GM23248 (cell line): ENCODE data around the gene SLC9B2. TPM values are rescaled to one million over a fixed set of nuclear protein-coding genes. Genes with fewer than 3 reads are reported as not detected.
A peak's percentile ranks its signal among the peaks of the same experiment; 100 is the strongest.

Source experiments
- DNase-seq: peaks from one replicate; pipeline ENCODE4 v3.0.0-alpha.2; 2015
- H2AFZ ChIP-seq: fragments of 200-600 bp; sonication (generic); 2 replicates; pipeline ENCODE4 v1.6.1; 2016; ENCODE audit warnings: antibody characterized with exemption
- H3F3A ChIP-seq: fragments of 200-600 bp; sonication (generic); 2 replicates; pipeline ENCODE4 v1.6.1; 2016; ENCODE audit warnings: mild to moderate bottlenecking, antibody characterized with exemption, mixed run types; ENCODE audit not compliant: insufficient read depth
- H3K27ac ChIP-seq: fragments of 200-600 bp; sonication (generic); 2 replicates; pipeline ENCODE4 v1.5.1; 2016; ENCODE audit warnings: mild to moderate bottlenecking
- H3K27me3 ChIP-seq: fragments of 200-600 bp; sonication (generic); replicated peaks from 2 replicates; pipeline ENCODE4 v1.6.1; 2016; ENCODE audit warnings: mild to moderate bottlenecking; ENCODE audit not compliant: insufficient read depth
- H3K36me3 ChIP-seq: fragments of 200-600 bp; sonication (generic); 2 replicates; pipeline ENCODE4 v1.6.1; 2016; ENCODE audit warnings: low read depth, mild to moderate bottlenecking
- H3K4me1 ChIP-seq: fragments of 200-600 bp; sonication (generic); 2 replicates; pipeline ENCODE4 v1.6.1; 2016; ENCODE audit warnings: mild to moderate bottlenecking; ENCODE audit not compliant: insufficient read depth
- H3K4me2 ChIP-seq: fragments of 200-600 bp; sonication (generic); one replicate; pipeline ENCODE4 v1.6.1; 2016; ENCODE audit warnings: mild to moderate bottlenecking; ENCODE audit not compliant: unreplicated experiment
- H3K4me3 ChIP-seq: fragments of 200-600 bp; sonication (generic); 2 replicates; pipeline ENCODE4 v1.5.1; 2016; ENCODE audit warnings: mild to moderate bottlenecking
- H3K79me2 ChIP-seq: fragments of 200-600 bp; sonication (generic); 2 replicates; pipeline ENCODE4 v1.6.1; 2016; ENCODE audit warnings: mild to moderate bottlenecking; ENCODE audit not compliant: insufficient read depth
- H3K9ac ChIP-seq: fragments of 200-600 bp; sonication (generic); 2 replicates; pipeline ENCODE4 v1.6.1; 2016; ENCODE audit warnings: mild to moderate bottlenecking
- H3K9me2 ChIP-seq: fragments of 200-600 bp; sonication (generic); 2 replicates; pipeline ENCODE4 v1.6.1; 2016; ENCODE audit warnings: mixed run types, mild to moderate bottlenecking, moderate library complexity; ENCODE audit not compliant: insufficient read depth
- H3K9me3 ChIP-seq: fragments of 200-600 bp; sonication (generic); one replicate; pipeline ENCODE4 v1.6.1; 2017; ENCODE audit warnings: low read depth
- H4K20me1 ChIP-seq: fragments of 200-600 bp; sonication (generic); 2 replicates; pipeline ENCODE4 v1.6.0; 2016; ENCODE audit not compliant: insufficient read depth
- EZH2 ChIP-seq: fragments of 200-600 bp; sonication (generic); IDR thresholded peaks from 2 replicates; pipeline ENCODE4 v1.6.1; 2018; ENCODE audit warnings: antibody characterized with exemption, mild to moderate bottlenecking; ENCODE audit not compliant: insufficient read depth, poor library complexity, severe bottlenecking
- EZH2phosphoT487 ChIP-seq: fragments of 200-600 bp; sonication (generic); IDR thresholded peaks from 2 replicates; pipeline ENCODE4 v1.6.1; 2018; ENCODE audit warnings: antibody characterized with exemption, moderate library complexity, mild to moderate bottlenecking, low read depth; ENCODE audit not compliant: insufficient read depth
- WGBS, 2 experiments: methylation state at CpG; one replicate each; pipeline ENCODE4 v1.1.6; 2015 to 2017; ENCODE audit warnings: low lambda C conversion rate in 2 of 2, low coverage in 1 of 2; ENCODE audit errors: missing lambda C conversion rate in 2 of 2; 5-methylcytosine and 5-hydroxymethylcytosine counted together
- in situ Hi-C: fragments of 300-500 bp; cut with MboI; formaldehyde crosslinking; loops from 2 replicates; pipeline ENCODE4 v1.15.0; 2020
- polyA plus RNA-seq: library from polyadenylated mRNA; unstranded; fragments of >200 nt; fragmentation: Nextera tagmentation; extraction: Ambion mirVana; gene quantifications from 2 replicates; pipeline ENCODE4 v1.2.1, GENCODE V29; 2016
- total RNA-seq: library from RNA; depleted of rRNA; stranded (reverse); fragments of >200 nt; shearing (Covaris generic); gene quantifications from 2 replicates; pipeline ENCODE4 v1.2.3, GENCODE V29; 2014

Gene SLC9B2
- total and polyA plus RNA-seq, 2 experiments from 2014 or later = 23.7 to 30.9 TPM

- in situ Hi-C loops = no loop called here
- peak overlapping the region; percentile 30 for H3K4me2 ChIP-seq
- no peak overlapping the region for H2AFZ ChIP-seq
- H4K20me1 ChIP-seq = no peaks in the 10 kb centered on the region
- peak; percentile 25 for DNase-seq
- H3K36me3 ChIP-seq = no peaks in the 10 kb centered on the region
- peaks cover 13% of the 10 kb centered on the region for H3K4me1 ChIP-seq
- H3F3A ChIP-seq = peaks cover 15% of the 10 kb centered on the region; the same call in 1 of the 2 replicates
- H3K27ac ChIP-seq = peak overlapping the region; percentile 13; the same call in 1 of the 2 replicates
- H3K79me2 ChIP-seq = no peaks in the 10 kb centered on the region
- no peak overlapping the region for H3K9ac ChIP-seq
- H3K27me3 ChIP-seq = no peaks in the 10 kb centered on the region
- H3K4me3 ChIP-seq = no peak overlapping the region
- H3K9me2 ChIP-seq = no peaks in the 10 kb centered on the region
- TF ChIP-seq EZH2phosphoT487 (no peak), EZH2 (no peak)
- no peaks in the 10 kb centered on the region for H3K9me3 ChIP-seq
Observed at GRCh38 chr4:103012551-103012950, 64.0 kb downstream of the SLC9B2 start.

GRCh38 chr4:103012060-103012459 lies 64.5 kb downstream of the SLC9B2 start:
- in situ Hi-C loops = no loop called here
- peak overlapping the region; percentile 30 for H3K4me2 ChIP-seq
- H3K27ac ChIP-seq = peak overlapping the region; percentile 13; the same call in 1 of the 2 replicates
- H3K27me3 ChIP-seq = no peaks in the 10 kb centered on the region
- H3K4me3 ChIP-seq = no peak overlapping the region
- TF ChIP-seq EZH2 = no peak
- TF ChIP-seq EZH2phosphoT487 = no peak
- no peaks in the 10 kb centered on the region for H3K9me2 ChIP-seq
- H4K20me1 ChIP-seq = no peaks in the 10 kb centered on the region
- H3K36me3 ChIP-seq = no peaks in the 10 kb centered on the region
- no peak overlapping the region for H2AFZ ChIP-seq
- H3F3A ChIP-seq = peaks cover 15% of the 10 kb centered on the region; the same call in 1 of the 2 replicates
- peaks cover 13% of the 10 kb centered on the region for H3K4me1 ChIP-seq
- H3K9me3 ChIP-seq = no peaks in the 10 kb centered on the region
- no peaks in the 10 kb centered on the region for H3K79me2 ChIP-seq
- WGBS, 2 experiments = 81 to 85% methylated on average over 1 of the region's 1 CpG
- no peak overlapping the region for H3K9ac ChIP-seq
- peak; percentile 87 for DNase-seq

GRCh38 chr4:103011378-103012025 lies 65.1 kb downstream of the SLC9B2 start:
- Histone ChIP-seq H3K9me2 (no peaks in the 10 kb centered on the region), H3K27ac (0 out of 2 replicates have a peak overlapping the region, but pooled peaks have one; percentile 13), H3K79me2 (no peaks in the 10 kb centered on the region), H3F3A (peaks cover 15% of the 10 kb centered on the region; the same call in 1 of the 2 replicates), H2AFZ (0 out of 2 replicates have a peak overlapping the region, but pooled peaks have one; percentile 19), H3K4me3 (no peak overlapping the region), H3K4me2 (peak overlapping the region; percentile 30), H3K9ac (no peak overlapping the region), H3K27me3 (no peaks in the 10 kb centered on the region), H4K20me1 (no peaks in the 10 kb centered on the region), H3K4me1 (peaks cover 13% of the 10 kb centered on the region), H3K36me3 (no peaks in the 10 kb centered on the region), H3K9me3 (no peaks in the 10 kb centered on the region)
- DNase-seq = peak; percentile 46
- WGBS, 2 experiments = 60 to 81% methylated on average over 4 of the region's 4 CpGs
- TF ChIP-seq EZH2phosphoT487 (no peak), EZH2 (no peak)
- in situ Hi-C loops = no loop called here

- no peaks in the 10 kb centered on the region for H3K36me3 ChIP-seq
- no peaks in the 10 kb centered on the region for H4K20me1 ChIP-seq
- no peaks in the 10 kb centered on the region for H3K9me2 ChIP-seq
- peaks cover 13% of the 10 kb centered on the region for H3K4me1 ChIP-seq
- no peak overlapping the region for H3K4me3 ChIP-seq
- TF ChIP-seq EZH2phosphoT487 = no peak
- 95 to 100% methylated on average over 1 of the region's 1 CpG for WGBS, 2 experiments
- peaks cover 15% of the 10 kb centered on the region; the same call in 1 of the 2 replicates for H3F3A ChIP-seq
- no peaks in the 10 kb centered on the region for H3K27me3 ChIP-seq
- no peak for DNase-seq
- H3K79me2 ChIP-seq = no peaks in the 10 kb centered on the region
- H3K9ac ChIP-seq = no peak overlapping the region
- no peak overlapping the region for H3K27ac ChIP-seq
- no peak overlapping the region for H3K4me2 ChIP-seq
- H2AFZ ChIP-seq = no peak overlapping the region
- in situ Hi-C loops = no loop called here
- H3K9me3 ChIP-seq = no peaks in the 10 kb centered on the region
Observed at GRCh38 chr4:103010804-103011203, 65.8 kb downstream of the SLC9B2 start.
